ENCODE results near the gene SLC52A3. TPM values are rescaled to one million over a fixed set of nuclear protein-coding genes. Genes with fewer than 3 reads are reported as not detected.

SLC52A3 gene
- polyA plus RNA-seq, 1 donor from 2014 or later, result not detected

DNA sequence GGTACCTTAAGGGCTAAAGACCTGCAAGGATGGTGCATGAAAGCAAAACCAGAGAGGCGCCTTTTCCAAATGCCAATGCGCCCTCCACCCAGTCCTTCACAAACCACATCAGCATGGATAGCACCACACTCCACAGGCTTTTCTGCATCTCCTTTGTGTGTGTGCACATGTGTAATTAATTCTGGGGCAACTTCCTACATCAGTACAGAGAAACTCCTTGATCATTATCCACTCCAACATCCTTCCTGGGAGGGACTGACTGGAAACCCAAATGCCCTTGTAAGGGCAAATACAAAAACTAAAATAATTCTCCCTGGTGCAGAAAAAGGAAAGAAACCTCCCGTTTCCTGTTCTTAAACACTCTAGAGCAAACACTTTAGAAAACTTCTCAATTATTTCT, 10.8 kb downstream of the SLC52A3 start:
- Histone ChIP-seq H3K27me3 (ENCODE audit: insufficient read depth, low read depth, low read length) (peaks cover 3% of the 10 kb centered on the region), H3F3A (ENCODE audit: insufficient read depth, low read length, poor library complexity, severe bottlenecking) (no peaks in the 10 kb centered on the region), H3K79me2 (replicated peaks; ENCODE audit: insufficient read depth, low read length) (no peaks in the 10 kb centered on the region), H4K20me1 (ENCODE audit: insufficient read depth) (no peaks in the 10 kb centered on the region), H3K9ac (ENCODE audit: low read length) (no peak overlapping the region), H3K27ac (ENCODE audit: low read length) (no peak overlapping the region), H2AFZ (ENCODE audit: low read depth, low read length) (no peak overlapping the region), H3K36me3 (ENCODE audit: insufficient read depth, low read length) (no peaks in the 10 kb centered on the region), H3K4me2 (ENCODE audit: low read length) (no peak overlapping the region), H3K4me3 (ENCODE audit: low read length) (no peak overlapping the region), H3K9me3 (ENCODE audit: low read length) (no peaks in the 10 kb centered on the region), H3K9me2 (ENCODE audit: insufficient read depth, low read length) (no peaks in the 10 kb centered on the region)
- TF ChIP-seq RAD21 (conservative IDR thresholded peaks at IDR 0.05) (no peak), SMC3 (conservative IDR thresholded peaks at IDR 0.05; ENCODE audit: poor library complexity) (no peak), EZH2 (IDR thresholded peaks at IDR 0.05; ENCODE audit: borderline replicate concordance, insufficient read depth, low read length, poor library complexity, severe bottlenecking) (no peak), REST (IDR thresholded peaks at IDR 0.05; ENCODE audit: borderline replicate concordance) (no peak), POLR2AphosphoS5 (IDR thresholded peaks at IDR 0.05) (no peak), TAF1 (IDR thresholded peaks at IDR 0.05; ENCODE audit: low read depth) (no peak), MXI1 (conservative IDR thresholded peaks at IDR 0.05; ENCODE audit: poor library complexity, severe bottlenecking) (no peak), EP300 (conservative IDR thresholded peaks at IDR 0.05; ENCODE audit: poor library complexity, severe bottlenecking) (no peak)
- TF ChIP-seq, protein P1, sequence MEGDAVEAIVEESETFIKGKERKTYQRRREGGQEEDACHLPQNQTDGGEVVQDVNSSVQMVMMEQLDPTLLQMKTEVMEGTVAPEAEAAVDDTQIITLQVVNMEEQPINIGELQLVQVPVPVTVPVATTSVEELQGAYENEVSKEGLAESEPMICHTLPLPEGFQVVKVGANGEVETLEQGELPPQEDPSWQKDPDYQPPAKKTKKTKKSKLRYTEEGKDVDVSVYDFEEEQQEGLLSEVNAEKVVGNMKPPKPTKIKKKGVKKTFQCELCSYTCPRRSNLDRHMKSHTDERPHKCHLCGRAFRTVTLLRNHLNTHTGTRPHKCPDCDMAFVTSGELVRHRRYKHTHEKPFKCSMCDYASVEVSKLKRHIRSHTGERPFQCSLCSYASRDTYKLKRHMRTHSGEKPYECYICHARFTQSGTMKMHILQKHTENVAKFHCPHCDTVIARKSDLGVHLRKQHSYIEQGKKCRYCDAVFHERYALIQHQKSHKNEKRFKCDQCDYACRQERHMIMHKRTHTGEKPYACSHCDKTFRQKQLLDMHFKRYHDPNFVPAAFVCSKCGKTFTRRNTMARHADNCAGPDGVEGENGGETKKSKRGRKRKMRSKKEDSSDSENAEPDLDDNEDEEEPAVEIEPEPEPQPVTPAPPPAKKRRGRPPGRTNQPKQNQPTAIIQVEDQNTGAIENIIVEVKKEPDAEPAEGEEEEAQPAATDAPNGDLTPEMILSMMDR (IDR thresholded peaks at IDR 0.05; ENCODE audit: poor library complexity, severe bottlenecking), result no peak

GRCh38 chr20:755941-756340, 12.4 kb downstream of the SLC52A3 start:
- Histone ChIP-seq H4K20me1 (ENCODE audit: insufficient read depth) (no peaks in the 10 kb centered on the region), H3K27ac (ENCODE audit: low read length) (no peak overlapping the region), H3K9me2 (ENCODE audit: insufficient read depth, low read length) (no peaks in the 10 kb centered on the region), H3K36me3 (ENCODE audit: insufficient read depth, low read length) (no peaks in the 10 kb centered on the region), H3F3A (ENCODE audit: insufficient read depth, low read length, poor library complexity, severe bottlenecking) (no peaks in the 10 kb centered on the region), H3K9ac (ENCODE audit: low read length) (no peak overlapping the region), H2AFZ (ENCODE audit: low read depth, low read length) (no peak overlapping the region), H3K4me2 (ENCODE audit: low read length) (no peak overlapping the region), H3K4me3 (ENCODE audit: low read length) (no peak overlapping the region), H3K9me3 (ENCODE audit: low read length) (no peaks in the 10 kb centered on the region), H3K27me3 (ENCODE audit: insufficient read depth, low read depth, low read length) (peaks cover 3% of the 10 kb centered on the region), H3K79me2 (replicated peaks; ENCODE audit: insufficient read depth, low read length) (no peaks in the 10 kb centered on the region)
- TF ChIP-seq, protein P1 (IDR thresholded peaks at IDR 0.05; ENCODE audit: poor library complexity, severe bottlenecking), result no peak
- TF ChIP-seq TAF1 (IDR thresholded peaks at IDR 0.05; ENCODE audit: low read depth) (no peak), RAD21 (conservative IDR thresholded peaks at IDR 0.05) (no peak), EP300 (conservative IDR thresholded peaks at IDR 0.05; ENCODE audit: poor library complexity, severe bottlenecking) (no peak), MXI1 (conservative IDR thresholded peaks at IDR 0.05; ENCODE audit: poor library complexity, severe bottlenecking) (no peak), REST (IDR thresholded peaks at IDR 0.05; ENCODE audit: borderline replicate concordance) (no peak), POLR2AphosphoS5 (IDR thresholded peaks at IDR 0.05) (no peak), SMC3 (conservative IDR thresholded peaks at IDR 0.05; ENCODE audit: poor library complexity) (no peak), EZH2 (IDR thresholded peaks at IDR 0.05; ENCODE audit: borderline replicate concordance, insufficient read depth, low read length, poor library complexity, severe bottlenecking) (no peak)
